D721Med (cell line): Measurements from ENCODE around the gene PRSS23.

ENCODE experiments used
- DNase-seq: peaks from one replicate; pipeline ENCODE4 v3.0.0; 2011; ENCODE audit warnings: low spot score; ENCODE audit not compliant: insufficient read length
- FAIRE-seq: peaks from 2 replicates; lab custom pipeline; 2011; peaks lifted over from hg19 to GRCh38; lab: Jason Lieb, UNC
- TF ChIP-seq, protein P1 (sequence below): IDR thresholded peaks from 2 replicates; pipeline ENCODE4 v1.5.1; 2012; ENCODE audit warnings: mild to moderate bottlenecking, control low read depth; ENCODE audit not compliant: insufficient read depth; ENCODE audit errors: missing control alignments

PRSS23 gene

GRCh38 chr11:86787656-86788055 lies 12.7 kb upstream of the PRSS23 start:
- FAIRE-seq (no peak), DNase-seq (no peak)
- TF ChIP-seq, protein P1, sequence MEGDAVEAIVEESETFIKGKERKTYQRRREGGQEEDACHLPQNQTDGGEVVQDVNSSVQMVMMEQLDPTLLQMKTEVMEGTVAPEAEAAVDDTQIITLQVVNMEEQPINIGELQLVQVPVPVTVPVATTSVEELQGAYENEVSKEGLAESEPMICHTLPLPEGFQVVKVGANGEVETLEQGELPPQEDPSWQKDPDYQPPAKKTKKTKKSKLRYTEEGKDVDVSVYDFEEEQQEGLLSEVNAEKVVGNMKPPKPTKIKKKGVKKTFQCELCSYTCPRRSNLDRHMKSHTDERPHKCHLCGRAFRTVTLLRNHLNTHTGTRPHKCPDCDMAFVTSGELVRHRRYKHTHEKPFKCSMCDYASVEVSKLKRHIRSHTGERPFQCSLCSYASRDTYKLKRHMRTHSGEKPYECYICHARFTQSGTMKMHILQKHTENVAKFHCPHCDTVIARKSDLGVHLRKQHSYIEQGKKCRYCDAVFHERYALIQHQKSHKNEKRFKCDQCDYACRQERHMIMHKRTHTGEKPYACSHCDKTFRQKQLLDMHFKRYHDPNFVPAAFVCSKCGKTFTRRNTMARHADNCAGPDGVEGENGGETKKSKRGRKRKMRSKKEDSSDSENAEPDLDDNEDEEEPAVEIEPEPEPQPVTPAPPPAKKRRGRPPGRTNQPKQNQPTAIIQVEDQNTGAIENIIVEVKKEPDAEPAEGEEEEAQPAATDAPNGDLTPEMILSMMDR, result no peak

GRCh38 chr11:86790195-86790725 lies 10.1 kb upstream of the PRSS23 start:
- no peak for FAIRE-seq
- TF ChIP-seq, protein P1, result no peak
- no peak for DNase-seq

DNA sequence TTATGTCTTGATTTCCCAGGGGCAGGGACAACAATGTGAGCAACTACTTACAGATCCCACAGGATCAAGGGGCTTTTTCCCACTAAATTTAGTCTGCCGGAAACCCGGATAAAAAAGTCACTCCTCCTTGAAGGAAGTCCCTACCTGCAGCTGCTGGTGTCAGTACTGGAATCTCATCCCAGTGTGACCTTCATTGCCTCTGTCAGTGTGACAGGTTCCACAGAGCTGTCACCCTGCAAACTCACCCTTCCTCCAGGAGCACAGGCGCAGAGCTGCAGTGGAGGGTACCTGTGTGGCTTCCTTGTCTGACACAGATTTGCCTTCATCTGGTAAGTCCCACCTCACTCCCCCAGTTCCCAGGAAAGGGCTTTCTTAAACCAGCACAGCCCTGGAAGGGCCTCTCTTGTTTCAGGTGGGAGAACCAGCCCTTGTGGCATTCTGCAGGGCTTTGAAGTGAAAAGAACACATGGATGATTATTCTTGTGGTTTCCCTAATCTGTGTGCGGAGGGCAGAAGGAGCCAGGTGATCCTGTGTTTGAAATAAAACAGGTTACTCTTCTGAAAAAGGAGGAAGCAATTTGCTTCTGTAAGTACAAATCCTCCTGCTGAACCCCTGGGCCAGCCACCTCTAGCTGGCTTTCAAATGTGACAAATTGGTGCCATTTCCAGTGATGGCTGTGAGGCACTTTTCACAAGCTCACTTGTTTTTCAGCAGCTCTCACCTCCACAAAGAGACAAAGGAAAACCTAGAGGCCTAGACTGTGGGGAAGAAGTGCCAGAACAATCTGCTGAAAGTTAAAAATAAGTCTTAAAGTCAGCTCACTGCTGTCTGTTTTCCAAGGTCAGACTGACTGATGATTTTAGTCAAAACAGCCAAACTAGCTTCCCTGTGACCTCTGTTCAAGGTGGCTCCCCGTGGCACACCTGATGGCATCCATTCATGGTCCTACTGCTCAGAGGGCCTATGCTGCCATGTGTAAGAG lies 9.2 kb upstream of the PRSS23 start:
- TF ChIP-seq, protein P1, result no peak
- FAIRE-seq, result no peak
- DNase-seq, result no peak

DNA sequence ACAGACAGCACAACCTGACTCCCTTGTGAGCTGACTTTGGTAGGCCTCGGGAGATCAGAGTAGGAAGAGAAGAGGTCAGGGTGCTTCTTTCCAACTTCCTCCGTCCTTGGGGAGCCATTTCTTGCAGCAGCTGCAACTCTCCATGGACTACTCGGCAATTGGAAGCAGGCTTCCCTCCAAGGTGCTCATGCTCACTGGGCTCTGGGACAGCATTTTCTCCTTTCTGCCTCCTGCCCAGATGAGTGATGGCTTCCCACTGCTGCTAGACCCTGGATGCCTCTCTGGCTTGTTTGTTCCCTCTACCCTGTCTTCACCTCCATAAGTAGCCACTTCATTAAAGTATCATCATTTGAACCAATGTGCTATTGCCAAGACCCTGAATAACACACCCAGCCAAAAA lies 8.2 kb upstream of the PRSS23 start:
- DNase-seq (no peak), FAIRE-seq (no peak)
- TF ChIP-seq, protein P1, result no peak

GRCh38 chr11:86793307-86793706 lies 7.0 kb upstream of the PRSS23 start:
- TF ChIP-seq, protein P1, result no peak
- DNase-seq (no peak), FAIRE-seq (no peak)

- no peak for FAIRE-seq
- TF ChIP-seq, protein P1, result no peak
- no peak for DNase-seq
These were observed 4.8 kb upstream of the PRSS23 start for GRCh38 chr11:86795511-86795910.

- no peak for FAIRE-seq
- TF ChIP-seq, protein P1, result no peak
- no peak for DNase-seq
These were observed 4.4 kb upstream of the PRSS23 start for GRCh38 chr11:86795949-86796348.
